ENCODE results near the gene TRMT1. TPM values are rescaled to one million over a fixed set of nuclear protein-coding genes. Genes with fewer than 3 reads are reported as not detected.

The TRMT1 gene
- total RNA-seq, 1 experiment from 2014 or later: 91.8 TPM

GRCh38 chr19:13089139-13089856 is 27.2 kb downstream of the TRMT1 start:
- H3F3A ChIP-seq (ENCODE audit: low read length, unreplicated experiment): no peaks in the 10 kb centered on the region
- H4K20me1 ChIP-seq (ENCODE audit: low read length): no peaks in the 10 kb centered on the region
- no peak overlapping the region for H3K4me3 ChIP-seq (ENCODE audit: low read length)
- ChIA-PET CTCF (no interaction called here), POLR2A (ENCODE audit: unreplicated experiment) (no interaction called here)
- H3K36me3 ChIP-seq (ENCODE audit: low read depth, low read length): peaks cover 3% of the 10 kb centered on the region; the same call in 1 of the 2 replicates
- H2AFZ ChIP-seq (ENCODE audit: low read length): no peak overlapping the region
- no peak for TF ChIP-seq EZH2 (IDR thresholded peaks at IDR 0.05; ENCODE audit: low read length, unreplicated experiment)
- TF ChIP-seq EZH2phosphoT487 (IDR thresholded peaks at IDR 0.05; ENCODE audit: borderline replicate concordance, low read length): no peak
- peak; percentile 54 for TF ChIP-seq CTCF (conservative IDR thresholded peaks at IDR 0.05; ENCODE audit: low read depth, low read length)
- no peak overlapping the region for H3K4me2 ChIP-seq (ENCODE audit: low read length)
- no peaks in the 10 kb centered on the region for H3K9me2 ChIP-seq (replicated peaks; ENCODE audit: low read length)
- no peaks in the 10 kb centered on the region for H3K79me2 ChIP-seq (ENCODE audit: low read length)
- ATAC-seq: peak; percentile 28
- BruUV-seq (replicated peaks): no TSS peak
- no peak overlapping the region for H3K9ac ChIP-seq (ENCODE audit: low read length)
- peaks cover 5% of the 10 kb centered on the region; the same call in 1 of the 2 replicates for H3K4me1 ChIP-seq (ENCODE audit: insufficient read depth, low read length)
- H3K9me3 ChIP-seq (ENCODE audit: low read length): no peaks in the 10 kb centered on the region
- peak; percentile 43 for DNase-seq
- intact Hi-C loops (cut with micrococcal nuclease): no loop called here
- no peaks in the 10 kb centered on the region for H3K27me3 ChIP-seq (ENCODE audit: low read length)
- no peak overlapping the region for H3K27ac ChIP-seq (ENCODE audit: low read length)

- TF ChIP-seq EZH2 (IDR thresholded peaks at IDR 0.05; ENCODE audit: low read length, unreplicated experiment) (no peak), EZH2phosphoT487 (IDR thresholded peaks at IDR 0.05; ENCODE audit: borderline replicate concordance, low read length) (no peak), CTCF (conservative IDR thresholded peaks at IDR 0.05; ENCODE audit: low read depth, low read length) (no peak)
- Histone ChIP-seq H3K4me2 (ENCODE audit: low read length) (no peak overlapping the region), H2AFZ (ENCODE audit: low read length) (no peak overlapping the region)
These were observed 28.6 kb downstream of the TRMT1 start for GRCh38 chr19:13087795-13088537.

GRCh38 chr19:13087295-13087694 is 29.2 kb downstream of the TRMT1 start:
- POLR2A ChIA-PET (ENCODE audit: unreplicated experiment): no interaction called here

More at GRCh38 chr19:13087795-13088537, 28.6 kb downstream of the TRMT1 start:
- DNase-seq: no peak
- Histone ChIP-seq H3K9ac (ENCODE audit: low read length) (no peak overlapping the region), H3K4me1 (ENCODE audit: insufficient read depth, low read length) (no peaks in the 10 kb centered on the region), H3F3A (ENCODE audit: low read length, unreplicated experiment) (no peaks in the 10 kb centered on the region), H3K79me2 (ENCODE audit: low read length) (no peaks in the 10 kb centered on the region), H3K27ac (ENCODE audit: low read length) (no peak overlapping the region), H3K9me2 (replicated peaks; ENCODE audit: low read length) (no peaks in the 10 kb centered on the region), H3K4me3 (ENCODE audit: low read length) (no peak overlapping the region), H3K9me3 (ENCODE audit: low read length) (no peaks in the 10 kb centered on the region), H3K27me3 (ENCODE audit: low read length) (no peaks in the 10 kb centered on the region), H4K20me1 (ENCODE audit: low read length) (no peaks in the 10 kb centered on the region), H3K36me3 (ENCODE audit: low read depth, low read length) (peaks cover 9% of the 10 kb centered on the region; the same call in 1 of the 2 replicates)
- intact Hi-C loops (cut with micrococcal nuclease): no loop called here
- ChIA-PET POLR2A (ENCODE audit: unreplicated experiment) (no interaction called here), CTCF (no interaction called here)
- ATAC-seq: no peak
- no TSS peak for BruUV-seq (replicated peaks)

More at GRCh38 chr19:13087295-13087694, 29.2 kb downstream of the TRMT1 start:
- H3K4me2 ChIP-seq (ENCODE audit: low read length): no peak overlapping the region
- BruUV-seq (replicated peaks): no TSS peak
- H3K9me3 ChIP-seq (ENCODE audit: low read length): no peaks in the 10 kb centered on the region
- no peak overlapping the region for H3K4me3 ChIP-seq (ENCODE audit: low read length)
- H3K9ac ChIP-seq (ENCODE audit: low read length): no peak overlapping the region
- no peaks in the 10 kb centered on the region for H3K4me1 ChIP-seq (ENCODE audit: insufficient read depth, low read length)
- ATAC-seq (no peak), DNase-seq (no peak)
- no peak overlapping the region for H2AFZ ChIP-seq (ENCODE audit: low read length)
- no peak overlapping the region for H3K27ac ChIP-seq (ENCODE audit: low read length)
- H3K36me3 ChIP-seq (ENCODE audit: low read depth, low read length): peaks cover 11% of the 10 kb centered on the region; the same call in 1 of the 2 replicates
- TF ChIP-seq EZH2 (IDR thresholded peaks at IDR 0.05; ENCODE audit: low read length, unreplicated experiment): no peak
- no peak for TF ChIP-seq CTCF (conservative IDR thresholded peaks at IDR 0.05; ENCODE audit: low read depth, low read length)
- TF ChIP-seq EZH2phosphoT487 (IDR thresholded peaks at IDR 0.05; ENCODE audit: borderline replicate concordance, low read length): no peak
- H3K27me3 ChIP-seq (ENCODE audit: low read length): no peaks in the 10 kb centered on the region
- intact Hi-C loops (cut with micrococcal nuclease): no loop called here
- H4K20me1 ChIP-seq (ENCODE audit: low read length): no peaks in the 10 kb centered on the region
- CTCF ChIA-PET: no interaction called here
- H3K79me2 ChIP-seq (ENCODE audit: low read length): no peaks in the 10 kb centered on the region
- H3F3A ChIP-seq (ENCODE audit: low read length, unreplicated experiment): no peaks in the 10 kb centered on the region
- H3K9me2 ChIP-seq (replicated peaks; ENCODE audit: low read length): no peaks in the 10 kb centered on the region

Data from PC-3 (cell line).